HepG2 (cell line): ENCODE measurements around the gene CCSER1. TPM values are rescaled to one million over a fixed set of nuclear protein-coding genes. Genes with fewer than 3 reads are reported as not detected.

ENCODE experiments used
- FOSL1 ChIP-seq: sonication (generic); formaldehyde crosslinking; IDR thresholded peaks from 2 replicates; pipeline ENCODE4 v1.9.0; 2021; ENCODE audit warnings: missing genetic modification reagents, borderline replicate concordance
- HIC2 ChIP-seq: sonication (generic); formaldehyde crosslinking; IDR thresholded peaks from 2 replicates; pipeline ENCODE4 v1.9.0; 2022; ENCODE audit warnings: low read depth, missing genetic modification reagents
- HNRNPLL ChIP-seq: fragments of 200-400 bp; formaldehyde crosslinking; IDR thresholded peaks from 2 replicates; pipeline ENCODE4 v1.6.1; 2017; ENCODE audit warnings: mild to moderate bottlenecking, low read depth, low read length; ENCODE audit not compliant: poor library complexity, severe bottlenecking
- HOMEZ ChIP-seq: IDR thresholded peaks from 2 replicates; pipeline ENCODE4 v1.6.1; 2016; ENCODE audit warnings: low read depth
- MLLT10 ChIP-seq: sonication (generic); formaldehyde crosslinking; IDR thresholded peaks from 2 replicates; pipeline ENCODE4 v1.4.0; 2020; ENCODE audit warnings: missing genetic modification reagents
- PHF21A ChIP-seq: sonication (generic); formaldehyde crosslinking; IDR thresholded peaks from 2 replicates; pipeline ENCODE4 v1.5.0; 2020; ENCODE audit warnings: mild to moderate bottlenecking, missing genetic modification reagents
- ZC3H13 ChIP-seq: sonication (generic); formaldehyde crosslinking; IDR thresholded peaks from 2 replicates; pipeline ENCODE4 v1.8.1; 2023; ENCODE audit warnings: mild to moderate bottlenecking, missing genetic modification reagents, moderate library complexity
- ZNF136 ChIP-seq: sonication (generic); formaldehyde crosslinking; IDR thresholded peaks from 2 replicates; pipeline ENCODE4 v1.8.1; 2022; ENCODE audit warnings: low read depth, mild to moderate bottlenecking, moderate library complexity, missing genetic modification reagents
- ZNF512 ChIP-seq: sonication (generic); formaldehyde crosslinking; IDR thresholded peaks from 2 replicates; pipeline ENCODE4 v1.4.0; 2020; ENCODE audit warnings: mild to moderate bottlenecking, missing genetic modification reagents
- ZNF770 ChIP-seq: sonication (generic); formaldehyde crosslinking; IDR thresholded peaks from 2 replicates; pipeline ENCODE4 v1.5.0; 2020; ENCODE audit warnings: mild to moderate bottlenecking, missing genetic modification reagents
- ZNF781 ChIP-seq: sonication (generic); formaldehyde crosslinking; IDR thresholded peaks from 2 replicates; pipeline ENCODE4 v1.5.1; 2020; ENCODE audit warnings: borderline replicate concordance, mild to moderate bottlenecking, missing genetic modification reagents; ENCODE audit errors: not compliant biosample characterization
- ZNF800 ChIP-seq: sonication (generic); formaldehyde crosslinking; IDR thresholded peaks from 2 replicates; pipeline ENCODE4 v1.4.0; 2020; ENCODE audit warnings: missing genetic modification reagents
- polyA plus RNA-seq, 8 experiments: library from polyadenylated mRNA; depleted of rRNA in 3 of 8; stranded (reverse) in 7 of 8; unstranded in 1 of 8; fragments of >200 nt; fragmentation: Illumina TruSeq in 4 of 8; extraction: Trizol in 4 of 8; gene quantifications; 2 replicates each; pipeline versions ENCODE4 v1.2.1 to v1.2.3, GENCODE V29; 2011 to 2016; ENCODE audit warnings: low read depth in 4 of 8, missing spikeins in 1 of 8, mixed read lengths in 1 of 8; ENCODE audit not compliant: insufficient read depth in 1 of 8
- total RNA-seq, 5 experiments: library from RNA; depleted of rRNA; stranded (reverse); fragments of >200 nt; fragmentation: Illumina TruSeq; extraction: Trizol; gene quantifications; 2 replicates each; pipeline ENCODE4 v1.2.3, GENCODE V29; 2016; ENCODE audit warnings: low read depth in 1 of 5

Gene CCSER1
- total and polyA plus RNA-seq, 2 of the 13 experiments (the other 11 are each of a cell fraction or from before 2014, with no cell fraction given): not detected

- TF ChIP-seq HNRNPLL (no peak), PHF21A (CRISPR knock-in tag) (no peak), ZNF770 (CRISPR knock-in tag) (no peak), HIC2 (no peak), HOMEZ (CRISPR knock-in tag) (no peak), ZNF512 (CRISPR knock-in tag) (no peak), ZNF781 (no peak), MLLT10 (no peak), ZNF136 (CRISPR knock-in tag) (no peak), FOSL1 (CRISPR knock-in tag) (no peak), ZNF800 (no peak), ZC3H13 (CRISPR knock-in tag) (no peak)
These were observed 863.1 kb downstream of the CCSER1 start (continued) for GRCh38 chr4:90990284-90990683.
